K562 (cell line): ENCODE results near the gene PRXL2B. TPM values are rescaled to one million over a fixed set of nuclear protein-coding genes. Genes with fewer than 3 reads are reported as not detected.

ENCODE experiments used
- ATAC-seq: fragments of 200-7000 bp; cut with Tn5 transposase; 3 replicates; pipeline ENCODE4 v1.9.1; 2020; ENCODE audit warnings: moderate library complexity
- BruUV-seq: library from RNA; stranded (reverse); fragments of 400-500 nt; replicated peaks from 2 replicates; lab custom pipeline; 2021; lab: Mats Ljungman, UMichigan
- CTCF ChIA-PET: fragments of 300-600 bp; formaldehyde crosslinking; extraction: SDS; loops from one replicate; lab custom pipeline; 2021; ENCODE audit warnings: low intra/inter-chr PET ratio; lab: Yijun Ruan, JAX
- POLR2A ChIA-PET: fragments of 300-600, 350-650 bp; sonication (Branson Sonifier 250); formaldehyde crosslinking; extraction: SDS; loops from one replicate; lab custom pipeline; 2021; ENCODE audit warnings: antibody characterized with exemption, inconsistent platforms; lab: Yijun Ruan, JAX
- DNase-seq, 4 experiments: peaks; one replicate each; pipeline versions ENCODE4 v3.0.0 to v3.0.0-alpha.2; 2011 to 2018; ENCODE audit warnings: low spot score in 3 of 4, mixed read lengths in 3 of 4; ENCODE audit errors: extremely low read depth in 1 of 4
- FAIRE-seq: peaks from 2 replicates; lab custom pipeline; 2011; peaks lifted over from hg19 to GRCh38; lab: Jason Lieb, UNC
- H2AFZ ChIP-seq: 2 replicates; pipeline ENCODE4 v1.6.0; 2011; ENCODE audit warnings: low read depth, low read length, control low read depth, inconsistent platforms
- H3K27ac ChIP-seq: fragments of 200-600 bp; 3 replicates; pipeline ENCODE4 v1.8.0; 2011; ENCODE audit warnings: low read depth, mild to moderate bottlenecking, control low read depth, inconsistent platforms, low read length, moderate library complexity, mixed read lengths; ENCODE audit errors: extremely low read depth
- H3K27me3 ChIP-seq, 2 experiments: fragments of 300-600 bp in 1 of 2; 2 replicates in 1 of 2; 3 replicates in 1 of 2; pipeline versions ENCODE4 v1.6.0 to v1.8.0; 2011; ENCODE audit warnings: inconsistent platforms in 2 of 2, low read length in 2 of 2, mild to moderate bottlenecking in 1 of 2, mixed read lengths in 1 of 2, moderate library complexity in 1 of 2; ENCODE audit not compliant: control insufficient read depth in 2 of 2, insufficient read depth in 2 of 2
- H3K36me3 ChIP-seq: fragments of 300-600 bp; 3 replicates; pipeline ENCODE4 v1.8.0; 2011; ENCODE audit warnings: mild to moderate bottlenecking, low read length, inconsistent platforms; ENCODE audit not compliant: control insufficient read depth, insufficient read depth
- H3K4me1 ChIP-seq, 2 experiments: fragments of 200-600 bp in 1 of 2; replicated peaks in 1 of 2; 2 replicates in 1 of 2; 3 replicates in 1 of 2; pipeline versions ENCODE4 v1.5.1 to v1.8.0; 2011; ENCODE audit warnings: inconsistent platforms in 2 of 2, low read length in 2 of 2, mild to moderate bottlenecking in 1 of 2, mixed read lengths in 1 of 2, moderate library complexity in 1 of 2; ENCODE audit not compliant: control insufficient read depth in 2 of 2, insufficient read depth in 2 of 2
- H3K4me2 ChIP-seq: 2 replicates; pipeline ENCODE4 v1.6.1; 2011; ENCODE audit warnings: low read length, control low read depth, inconsistent platforms, mixed read lengths; ENCODE audit not compliant: insufficient read depth
- H3K4me3 ChIP-seq: fragments of 200-600 bp; sonication (generic), shearing (Covaris generic); 2 replicates; pipeline ENCODE4 v1.5.1; 2016; ENCODE audit warnings: control low read depth, inconsistent platforms
- H3K79me2 ChIP-seq: fragments of 200-600 bp; 3 replicates; pipeline ENCODE4 v1.8.0; 2011; ENCODE audit warnings: low read length, inconsistent platforms; ENCODE audit not compliant: control insufficient read depth, insufficient read depth
- H3K9ac ChIP-seq, 2 experiments: 2 replicates each; pipeline versions ENCODE4 v1.6.0 to v1.6.1; 2011; ENCODE audit warnings: low read depth in 2 of 2, low read length in 2 of 2, control low read depth in 1 of 2, inconsistent platforms in 1 of 2, mild to moderate bottlenecking in 1 of 2, mixed read lengths in 1 of 2; ENCODE audit not compliant: insufficient read depth in 1 of 2
- H3K9me1 ChIP-seq: one replicate; pipeline ENCODE4 v1.6.0; 2011; ENCODE audit warnings: inconsistent platforms, mild to moderate bottlenecking, low read length, moderate library complexity; ENCODE audit not compliant: control insufficient read depth, insufficient read depth
- H3K9me3 ChIP-seq: replicated peaks from 2 replicates; pipeline ENCODE4 v1.5.1; 2011; ENCODE audit warnings: low read depth, low read length, inconsistent platforms; ENCODE audit not compliant: control insufficient read depth, insufficient read depth
- H4K20me1 ChIP-seq: replicated peaks from 2 replicates; pipeline ENCODE4 v1.6.1; 2011; ENCODE audit warnings: low read length, inconsistent platforms, mixed read lengths; ENCODE audit not compliant: control insufficient read depth, insufficient read depth
- JUNB ChIP-seq: fragments of 450-650 bp; formaldehyde crosslinking; conservative IDR thresholded peaks from 2 replicates; pipeline ENCODE4 v1.4.0; 2020; ENCODE audit warnings: mild to moderate bottlenecking
- MED1 ChIP-seq: sonication (generic); formaldehyde crosslinking; IDR thresholded peaks from 2 replicates; pipeline ENCODE4 v1.8.1; 2023; ENCODE audit warnings: missing genetic modification reagents, borderline replicate concordance
- NR3C1 ChIP-seq: sonication (generic); formaldehyde crosslinking; IDR thresholded peaks from 2 replicates; pipeline ENCODE4 v1.8.1; 2022; ENCODE audit warnings: missing genetic modification reagents
- PCBP2 ChIP-seq: fragments of 200-400 bp; formaldehyde crosslinking; IDR thresholded peaks from 2 replicates; pipeline ENCODE4 v1.6.1; 2018; ENCODE audit warnings: low read length, low read depth, mild to moderate bottlenecking, moderate library complexity; ENCODE audit not compliant: poor library complexity, severe bottlenecking
- POLR2B ChIP-seq: fragments of 450-650 bp; IDR thresholded peaks from 2 replicates; pipeline ENCODE4 v1.6.1; 2018; ENCODE audit warnings: low read depth; ENCODE audit not compliant: partially characterized antibody
- SAFB2 ChIP-seq: fragments of 200-400 bp; formaldehyde crosslinking; IDR thresholded peaks from 2 replicates; pipeline ENCODE4 v1.6.1; 2018; ENCODE audit warnings: borderline replicate concordance, low read length, low read depth, moderate library complexity; ENCODE audit not compliant: severe bottlenecking
- SIX5 ChIP-seq, 2 experiments: IDR thresholded peaks; 2 replicates each; pipeline ENCODE4 v1.6.1; 2011; ENCODE audit warnings: low read length in 2 of 2, borderline replicate concordance in 1 of 2, low read depth in 1 of 2, mild to moderate bottlenecking in 1 of 2, moderate library complexity in 1 of 2; ENCODE audit not compliant: insufficient read depth in 1 of 2
- ZFP1 ChIP-seq: fragments of 450-650 bp; formaldehyde crosslinking; IDR thresholded peaks from 2 replicates; pipeline ENCODE4 v1.4.0; 2020; ENCODE audit warnings: mild to moderate bottlenecking, mixed read lengths
- ZNF175 ChIP-seq: fragments of 200-800 bp; sonication (Bioruptor generic); IDR thresholded peaks from 2 replicates; pipeline ENCODE4 v1.6.1; 2016; ENCODE audit warnings: low read depth, mild to moderate bottlenecking, missing genetic modification characterization, missing compliant biosample characterization
- ZNF551 ChIP-seq: fragments of 250-450 bp; sonication (Bioruptor Pico); IDR thresholded peaks from 2 replicates; pipeline ENCODE4 v1.5.0; 2021; ENCODE audit warnings: mild to moderate bottlenecking, moderate library complexity
- WGBS: fragments of 100-300 bp; shearing (Covaris generic); methylation state at CpG from one replicate; pipeline ENCODE4 v1.1.6; 2016; ENCODE audit warnings: low coverage, mixed read lengths; ENCODE audit not compliant: insufficient coverage; ENCODE audit errors: missing lambda C conversion rate; 5-methylcytosine and 5-hydroxymethylcytosine counted together
- in situ Hi-C: fragments of 300-500 bp; cut with MboI; formaldehyde crosslinking; loops from 4 replicates; pipeline ENCODE4 v1.15.0; 2018; ENCODE audit warnings: inconsistent platforms, mixed read lengths
- intact Hi-C: fragments of 100-400 bp; cut with micrococcal nuclease; formaldehyde crosslinking; loops from 2 replicates; pipeline ENCODE4 v1.14.2; 2022
- polyA plus RNA-seq, 8 experiments: library from polyadenylated mRNA; depleted of rRNA in 4 of 8; stranded (reverse) in 5 of 8; unstranded in 3 of 8; fragments of >200 nt; fragmentation: Nextera tagmentation in 2 of 8; fragmentation: Illumina TruSeq in 1 of 8; extraction: Ambion mirVana in 2 of 8; extraction: Trizol in 1 of 8; gene quantifications; 2 replicates each; pipeline versions ENCODE4 v1.2.1 to v1.2.3, GENCODE V29; 2011 to 2014; ENCODE audit warnings: inconsistent platforms in 1 of 8, missing spikeins in 1 of 8
- total RNA-seq, 7 experiments: library from RNA; depleted of rRNA in 6 of 7; stranded (reverse); fragments of >200 nt in 6 of 7; fragmentation: Illumina TruSeq in 2 of 7; extraction: Trizol in 2 of 7; gene quantifications; 2 replicates each; pipeline versions ENCODE4 v1.2.1 to v1.2.3, GENCODE V29; 2011 to 2021; ENCODE audit warnings: low replicate concordance in 1 of 7
- TF ChIP-seq, protein P1 (sequence below), 2 experiments: fragments of 450-650 bp; IDR thresholded peaks; 2 replicates each; pipeline ENCODE4 v1.6.1; 2018; ENCODE audit warnings: mild to moderate bottlenecking in 2 of 2, low read depth in 1 of 2; ENCODE audit not compliant: partially characterized antibody in 2 of 2

PRXL2B gene
- total and polyA plus RNA-seq, 9 of the 15 experiments (the other 6 are each of a cell fraction or from before 2014, with no cell fraction given): 0.99 to 25.3 (median 11.8) TPM

DNA sequence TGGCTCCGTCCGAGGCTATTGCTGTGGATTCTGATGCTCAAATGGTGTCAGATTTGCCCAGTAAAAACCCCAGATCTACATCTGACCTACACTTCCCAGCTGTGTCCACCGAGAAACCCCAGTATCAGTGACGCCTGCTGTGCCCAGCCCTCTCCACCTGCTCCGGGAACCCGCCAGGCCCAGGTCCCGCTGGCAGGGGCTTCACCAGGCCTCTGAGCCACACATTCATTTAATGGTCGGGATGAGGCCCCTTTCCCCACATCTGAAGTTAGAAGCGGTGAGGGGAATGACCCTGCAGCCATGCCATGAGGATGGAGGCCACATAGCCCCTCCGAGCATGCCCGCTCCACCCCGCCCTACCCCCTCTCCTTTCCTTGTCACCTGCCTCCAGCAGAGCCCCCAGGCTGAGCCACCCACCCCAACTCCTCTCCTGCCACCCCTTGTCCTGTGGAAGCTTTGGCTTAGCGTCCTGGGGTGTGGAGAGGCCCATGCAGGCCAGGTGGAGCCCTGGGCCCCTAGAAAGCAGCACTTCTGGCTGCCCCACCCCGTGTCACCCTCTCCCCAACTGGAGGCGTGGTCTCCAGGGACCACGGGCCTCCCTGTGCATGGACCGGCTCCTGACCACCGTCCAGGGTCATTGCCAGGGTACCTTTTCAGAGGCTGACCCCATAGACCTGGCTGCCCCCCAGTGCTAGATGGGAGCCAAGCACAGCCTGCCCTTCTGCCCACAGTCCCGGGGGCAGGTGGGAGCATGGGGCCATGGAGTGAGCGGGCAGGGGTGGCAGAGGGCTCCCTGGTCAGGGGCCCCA lies 22.4 kb upstream of the PRXL2B start:
- H3K9me1 ChIP-seq: no peaks in the 10 kb centered on the region
- in situ Hi-C loops: no loop called here
- FAIRE-seq (no peak), ATAC-seq (no peak), DNase-seq (no peak)
- peaks cover 29 to 44% of the 10 kb centered on the region in 2 experiments for H3K27me3 ChIP-seq
- peaks cover 10 to 63% of the 10 kb centered on the region in 2 experiments; a peak in 4 of 5 replicates for H3K4me1 ChIP-seq
- H3K4me2 ChIP-seq: no peak overlapping the region
- no peak overlapping the region for H3K27ac ChIP-seq
- H3K4me3 ChIP-seq: no peak overlapping the region
- no peaks in the 10 kb centered on the region for H3K9me3 ChIP-seq
- no peaks in the 10 kb centered on the region for H3K79me2 ChIP-seq
- intact Hi-C loops: no loop called here
- ChIA-PET POLR2A (interaction anchor here (0.6 to 3.3 kb wide), 3 partner anchors 20 to 1060 kb away, joined by 3 to 13 read pairs (median 4); partner anchors contain the start of genes PRXL2B and TPRG1L), CTCF (no interaction called here)
- H2AFZ ChIP-seq: no peak overlapping the region
- H3K9ac ChIP-seq: no peak overlapping the region
- no peaks in the 10 kb centered on the region for H4K20me1 ChIP-seq
- no TSS peak for BruUV-seq
- H3K36me3 ChIP-seq: no peaks in the 10 kb centered on the region
- WGBS: 17% methylated on average over 20 of the region's 20 CpGs
- no peak for TF ChIP-seq SAFB2
- no peak for TF ChIP-seq SIX5 (IDR thresholded peaks at IDR 0.05; ENCODE audit: borderline replicate concordance in 1 of 2, insufficient read depth in 1 of 2, low read depth in 1 of 2, low read length in 2 of 2)
- no peak for TF ChIP-seq JUNB (CRISPR knock-in tag)
- TF ChIP-seq ZNF551 (CRISPR knock-in tag): no peak
- TF ChIP-seq NR3C1 (CRISPR knock-in tag): no peak
- TF ChIP-seq, protein P1, sequence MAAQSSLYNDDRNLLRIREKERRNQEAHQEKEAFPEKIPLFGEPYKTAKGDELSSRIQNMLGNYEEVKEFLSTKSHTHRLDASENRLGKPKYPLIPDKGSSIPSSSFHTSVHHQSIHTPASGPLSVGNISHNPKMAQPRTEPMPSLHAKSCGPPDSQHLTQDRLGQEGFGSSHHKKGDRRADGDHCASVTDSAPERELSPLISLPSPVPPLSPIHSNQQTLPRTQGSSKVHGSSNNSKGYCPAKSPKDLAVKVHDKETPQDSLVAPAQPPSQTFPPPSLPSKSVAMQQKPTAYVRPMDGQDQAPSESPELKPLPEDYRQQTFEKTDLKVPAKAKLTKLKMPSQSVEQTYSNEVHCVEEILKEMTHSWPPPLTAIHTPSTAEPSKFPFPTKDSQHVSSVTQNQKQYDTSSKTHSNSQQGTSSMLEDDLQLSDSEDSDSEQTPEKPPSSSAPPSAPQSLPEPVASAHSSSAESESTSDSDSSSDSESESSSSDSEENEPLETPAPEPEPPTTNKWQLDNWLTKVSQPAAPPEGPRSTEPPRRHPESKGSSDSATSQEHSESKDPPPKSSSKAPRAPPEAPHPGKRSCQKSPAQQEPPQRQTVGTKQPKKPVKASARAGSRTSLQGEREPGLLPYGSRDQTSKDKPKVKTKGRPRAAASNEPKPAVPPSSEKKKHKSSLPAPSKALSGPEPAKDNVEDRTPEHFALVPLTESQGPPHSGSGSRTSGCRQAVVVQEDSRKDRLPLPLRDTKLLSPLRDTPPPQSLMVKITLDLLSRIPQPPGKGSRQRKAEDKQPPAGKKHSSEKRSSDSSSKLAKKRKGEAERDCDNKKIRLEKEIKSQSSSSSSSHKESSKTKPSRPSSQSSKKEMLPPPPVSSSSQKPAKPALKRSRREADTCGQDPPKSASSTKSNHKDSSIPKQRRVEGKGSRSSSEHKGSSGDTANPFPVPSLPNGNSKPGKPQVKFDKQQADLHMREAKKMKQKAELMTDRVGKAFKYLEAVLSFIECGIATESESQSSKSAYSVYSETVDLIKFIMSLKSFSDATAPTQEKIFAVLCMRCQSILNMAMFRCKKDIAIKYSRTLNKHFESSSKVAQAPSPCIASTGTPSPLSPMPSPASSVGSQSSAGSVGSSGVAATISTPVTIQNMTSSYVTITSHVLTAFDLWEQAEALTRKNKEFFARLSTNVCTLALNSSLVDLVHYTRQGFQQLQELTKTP (IDR thresholded peaks at IDR 0.05; ENCODE audit: low read depth in 1 of 2, partially characterized antibody in 2 of 2): no peak
- TF ChIP-seq ZNF175 (CRISPR knock-in tag): no peak
- TF ChIP-seq POLR2B: no peak
- no peak for TF ChIP-seq ZFP1
- TF ChIP-seq PCBP2: no peak
- TF ChIP-seq MED1: no peak
